OCI-LY7 (cell line): Measurements from ENCODE around the gene ANP32E.

Experiments
- CTCF ChIP-seq: fragments of 200-600 bp; sonication (generic); conservative IDR thresholded peaks from 2 replicates; pipeline ENCODE4 v1.5.1; 2014; ENCODE audit warnings: mild to moderate bottlenecking, antibody characterized with exemption, low read length, moderate library complexity, mixed read lengths
- EZH2phosphoT487 ChIP-seq: fragments of 200-600 bp; sonication (generic); IDR thresholded peaks from 2 replicates; pipeline ENCODE4 v1.6.1; 2018; ENCODE audit warnings: low read depth, borderline replicate concordance, mild to moderate bottlenecking, mixed run types, antibody characterized with exemption, low read length, moderate library complexity, mixed read lengths

GRCh38 chr1:150207281-150207971 is 28.5 kb downstream of the ANP32E start:
- TF ChIP-seq CTCF, result no peak
- TF ChIP-seq EZH2phosphoT487, result no peak
